PC-9 (cell line): Measurements from ENCODE around the gene ATP7A. TPM values are rescaled to one million over a fixed set of nuclear protein-coding genes. Genes with fewer than 3 reads are reported as not detected.
A peak's percentile ranks its signal among the peaks of the same experiment; 100 is the strongest.
"Not testable (repeated sequence)": the region's sequence is repeated elsewhere in the genome, so short reads cannot be mapped to it uniquely, and the experiment has no call there.

Experiments used
- Bru-seq: library from RNA; stranded (reverse); fragments of 400-500 nt; gene quantifications from one replicate; lab custom pipeline; 2021; lab: Mats Ljungman, UMichigan
- BruChase-seq, 2 experiments: library from RNA; stranded (reverse); fragments of 400-500 nt; gene quantifications; one replicate each; lab custom pipeline; 2021; lab: Mats Ljungman, UMichigan
- BruUV-seq: library from RNA; stranded (reverse); fragments of 400-500 nt; replicated peaks from 2 replicates; lab custom pipeline; 2021; lab: Mats Ljungman, UMichigan
- CTCF ChIA-PET: fragments of 300-600 bp; sonication (Branson Sonifier 250); formaldehyde crosslinking; loops from one replicate; lab custom pipeline; 2022; ENCODE audit warnings: antibody characterized with exemption; lab: Charles Lee
- POLR2A ChIA-PET: fragments of 300-600 bp; sonication (Branson Sonifier 250); formaldehyde crosslinking; loops from one replicate; lab custom pipeline; 2022; ENCODE audit warnings: antibody characterized with exemption; ENCODE audit not compliant: unreplicated experiment; lab: Charles Lee
- DNase-seq, 2 experiments: peaks; one replicate each; pipeline versions ENCODE4 v3.0.0 to v3.0.0-alpha.2; 2015 to 2022; ENCODE audit warnings: mixed read lengths in 1 of 2
- H2AFZ ChIP-seq: fragments of 200-600 bp; sonication (generic); 2 replicates; pipeline ENCODE4 v1.8.1; 2017; ENCODE audit warnings: antibody characterized with exemption
- H3F3A ChIP-seq: fragments of 200-600 bp; sonication (generic); 2 replicates; pipeline ENCODE4 v1.8.1; 2017; ENCODE audit warnings: antibody characterized with exemption, mild to moderate bottlenecking, low read depth; ENCODE audit not compliant: insufficient read depth
- H3K27ac ChIP-seq: fragments of 200-600 bp; sonication (generic); 2 replicates; pipeline ENCODE4 v1.6.1; 2016; ENCODE audit warnings: mixed run types
- H3K27me3 ChIP-seq: fragments of 200-600 bp; sonication (generic); 2 replicates; pipeline ENCODE4 v1.6.1; 2016; ENCODE audit warnings: low read depth, mixed run types; ENCODE audit not compliant: insufficient read depth
- H3K36me3 ChIP-seq: fragments of 200-600 bp; sonication (generic); 2 replicates; pipeline ENCODE4 v1.6.1; 2016; ENCODE audit warnings: low read depth, mixed run types
- H3K4me1 ChIP-seq: fragments of 200-600 bp; sonication (generic); replicated peaks from 2 replicates; pipeline ENCODE4 v1.6.1; 2016; ENCODE audit warnings: mixed run types; ENCODE audit not compliant: insufficient read depth
- H3K4me2 ChIP-seq: fragments of 200-600 bp; sonication (generic); 2 replicates; pipeline ENCODE4 v1.6.1; 2017; ENCODE audit warnings: mixed run types
- H3K4me3 ChIP-seq: fragments of 200-600 bp; sonication (generic); 2 replicates; pipeline ENCODE4 v1.6.1; 2016; ENCODE audit warnings: mixed run types
- H3K79me2 ChIP-seq: fragments of 200-600 bp; sonication (generic); 2 replicates; pipeline ENCODE4 v1.6.1; 2017; ENCODE audit warnings: low read depth, mixed run types
- H3K9me2 ChIP-seq: fragments of 200-600 bp; sonication (generic); 2 replicates; pipeline ENCODE4 v1.8.1; 2017; ENCODE audit warnings: mild to moderate bottlenecking; ENCODE audit not compliant: insufficient read depth
- H3K9me3 ChIP-seq: fragments of 200-600 bp; sonication (generic); 2 replicates; pipeline ENCODE4 v1.8.1; 2016; ENCODE audit warnings: low read depth; ENCODE audit not compliant: insufficient read depth
- H4K20me1 ChIP-seq: fragments of 200-600 bp; sonication (generic); 2 replicates; pipeline ENCODE4 v1.8.1; 2017; ENCODE audit not compliant: insufficient read depth
- CTCF ChIP-seq: fragments of 200-600 bp; sonication (generic); conservative IDR thresholded peaks from 2 replicates; pipeline ENCODE4 v1.6.1; 2017; ENCODE audit warnings: mixed run types, antibody characterized with exemption, mild to moderate bottlenecking, moderate library complexity
- EZH2 ChIP-seq: fragments of 200-600 bp; sonication (generic); IDR thresholded peaks from 2 replicates; pipeline ENCODE4 v1.8.0; 2017; ENCODE audit warnings: antibody characterized with exemption, low read depth
- intact Hi-C: fragments of 100-400 bp; cut with micrococcal nuclease; formaldehyde crosslinking; loops from one replicate; pipeline ENCODE4 v1.10.0; 2022; ENCODE audit not compliant: unreplicated experiment
- long read RNA-seq: library from polyadenylated mRNA; stranded (forward); transcript quantifications from one replicate; pipeline ENCODE4 v2.0.0, GENCODE V29; 2022
- total RNA-seq: library from RNA; stranded (reverse); gene quantifications from 2 replicates; pipeline ENCODE4 v1.2.3, GENCODE V29; 2021

Gene ATP7A
- 13.0 and 13.8 TPM in 2 replicates for total RNA-seq
- percentile 56 among the genes with signal in this experiment for Bru-seq, nascent RNA
- percentile 87 among the genes with signal in this experiment for BruChase-seq, experiment 1, labeled RNA remaining after a 2-hour chase
- BruChase-seq, experiment 2, labeled RNA remaining after a 6-hour chase = percentile 92 among the genes with signal in this experiment
- long read RNA-seq, full-length matches to known transcripts = 2 of 4 reads
- long read RNA-seq, partial matches to known transcripts = 0 of 4 reads
- long read RNA-seq, other reads (novel, unspliced or antisense) = 2 of 4 reads

- DNase-seq = peak; percentile 78 to 85
- no TSS peak for BruUV-seq
These were observed at the start of gene ATP7A for GRCh38 chrX:77910108-77910840. Gene ATP7A, plus strand, starts transcription at chrX:77910693. Its CDS starts 60,949 bp downstream, at chrX:77971642.

GRCh38 chrX:77875372-77875771 lies 35.1 kb upstream of the ATP7A start:
- Histone ChIP-seq H3K4me1 (no peaks in the 10 kb centered on the region), H3K36me3 (no peaks in the 10 kb centered on the region), H3K9me3 (no peaks in the 10 kb centered on the region), H3K4me2 (no peak overlapping the region), H3K27me3 (no peaks in the 10 kb centered on the region), H3K4me3 (no peak overlapping the region), H4K20me1 (no peaks in the 10 kb centered on the region), H2AFZ (no peak overlapping the region), H3K79me2 (no peaks in the 10 kb centered on the region), H3K27ac (no peak overlapping the region), H3K9me2 (no peaks in the 10 kb centered on the region), H3F3A (no peaks in the 10 kb centered on the region)
- BruUV-seq = no TSS peak
- no peak for DNase-seq
- intact Hi-C loops = no loop called here
- TF ChIP-seq CTCF (no peak), EZH2 (no peak)
- POLR2A ChIA-PET = no interaction called here
- CTCF ChIA-PET = no interaction called here

More at GRCh38 chrX:77910108-77910840, at the start of gene ATP7A:
- peaks cover 11% of the 10 kb centered on the region for H3K4me1 ChIP-seq
- TF ChIP-seq EZH2 (no peak), CTCF (peak; percentile 63)
- peak within 1 kb of the TSS; percentile 97 for H2AFZ ChIP-seq
- POLR2A ChIA-PET = interaction anchor here (0.5 to 0.6 kb wide), 2 partner anchors 152 to 229 kb away, joined by 5 to 7 read pairs; partner anchors contain the start of gene TAF9B
- CTCF ChIA-PET = interaction anchor here (0.6 to 1.4 kb wide), 4 partner anchors 11 to 197 kb away, joined by 3 to 8 read pairs (median 6); partner anchors contain the start of gene COX7B
- H3K4me2 ChIP-seq = peak within 1 kb of the TSS; percentile 82
- intact Hi-C loops = loop anchor here (1.0 to 5.0 kb wide), 2 partner anchors 114 to 192 kb away; partner anchors contain the start of gene PGK1
- no peaks in the 10 kb centered on the region for H4K20me1 ChIP-seq
- H3K79me2 ChIP-seq = peaks cover 33% of the 10 kb centered on the region
- H3K27ac ChIP-seq = peak within 1 kb of the TSS; percentile 67
- peaks cover 38% of the 10 kb centered on the region; the same call in 1 of the 2 replicates for H3F3A ChIP-seq
- H3K9me3 ChIP-seq = no peaks in the 10 kb centered on the region
- H3K4me3 ChIP-seq = peak within 1 kb of the TSS; percentile 92
- no peaks in the 10 kb centered on the region for H3K27me3 ChIP-seq
- no peaks in the 10 kb centered on the region for H3K9me2 ChIP-seq
- no peaks in the 10 kb centered on the region for H3K36me3 ChIP-seq

GRCh38 chrX:77881418-77881817 lies 29.1 kb upstream of the ATP7A start:
- H2AFZ ChIP-seq, POLR2A ChIA-PET, H4K20me1 ChIP-seq, H3K27me3 ChIP-seq, H3K9me3 ChIP-seq, BruUV-seq, H3F3A ChIP-seq, H3K27ac ChIP-seq, H3K79me2 ChIP-seq, H3K9me2 ChIP-seq, CTCF ChIA-PET, H3K4me1 ChIP-seq, intact Hi-C loops, H3K36me3 ChIP-seq, DNase-seq, H3K4me2 ChIP-seq, H3K4me3 ChIP-seq: not testable (repeated sequence)
